Muscle of back (tissue), 13 donors: ENCODE data around the gene LRGUK. TPM values are rescaled to one million over a fixed set of nuclear protein-coding genes. Genes with fewer than 3 reads are reported as not detected.
"Not testable (repeated sequence)": the region's sequence is repeated elsewhere in the genome, so short reads cannot be mapped to it uniquely, and the experiment has no call there.

Experiments
- DNase-seq, 3 donors: peaks; one replicate each; pipeline versions ENCODE4 v3.0.0 to v3.0.0-alpha.2; 2013
- long read RNA-seq, 9 donors: transcript quantifications; one replicate each; lab custom pipeline, GENCODE V29; 2026
- polyA plus RNA-seq, 10 donors: library from polyadenylated mRNA; unstranded; fragments of 120-200 nt; gene quantifications; one replicate each; pipeline ENCODE4 v1.2.1, GENCODE V29; 2013; ENCODE audit not compliant: insufficient read length in 10 of 10

Gene LRGUK
- 1 to 10 TPM in 2 of 10 donors, under 1 TPM in 8; 0.31 to 1.2 (median 0.70) TPM for polyA plus RNA-seq
- long read RNA-seq, donor 1, partial matches to known transcripts = 0 of 1 reads
- long read RNA-seq, donor 1, other reads (novel, unspliced or antisense) = 0 of 1 reads
- long read RNA-seq, donor 2 = 0 reads
- long read RNA-seq, donor 3 = 0 reads
- long read RNA-seq, donor 4 = 0 reads
- long read RNA-seq, donor 5 = 0 reads
- long read RNA-seq, donor 6 = 0 reads
- long read RNA-seq, donor 7 = 0 reads
- long read RNA-seq, donor 8 = 0 reads
- long read RNA-seq, donor 9 = 0 reads

- peak; percentile 76 to 94 (median 87) for DNase-seq
These were observed at the start of gene LRGUK for GRCh38 chr7:134126966-134127848. Gene LRGUK, plus strand, starts transcription at chr7:134127340. Its CDS starts 28 bp downstream, at chr7:134127368.

GRCh38 chr7:134077560-134077959 is 49.6 kb upstream of the LRGUK start:
- DNase-seq = not testable (repeated sequence)

GRCh38 chr7:134078991-134079390 is 48.1 kb upstream of the LRGUK start:
- no peak for DNase-seq

- no peak for DNase-seq
These were observed 45.4 kb upstream of the LRGUK start for GRCh38 chr7:134081695-134082094.

GRCh38 chr7:134083766-134084487 is 43.2 kb upstream of the LRGUK start:
- DNase-seq = no peak

- no peak for DNase-seq
These were observed 42.5 kb upstream of the LRGUK start for GRCh38 chr7:134084488-134085144.

GRCh38 chr7:134085311-134085710 is 41.8 kb upstream of the LRGUK start:
- DNase-seq = no peak

GRCh38 chr7:134086998-134087735 is 40.0 kb upstream of the LRGUK start:
- no peak for DNase-seq

- DNase-seq = no peak
These were observed 38.9 kb upstream of the LRGUK start for GRCh38 chr7:134088199-134088598.

- no peak for DNase-seq
These were observed 37.7 kb upstream of the LRGUK start for GRCh38 chr7:134089446-134089845.

- DNase-seq = no peak
These were observed 29.1 kb upstream of the LRGUK start for GRCh38 chr7:134098072-134098471.

GRCh38 chr7:134101716-134102115 is 25.4 kb upstream of the LRGUK start:
- DNase-seq = no peak

- no peak for DNase-seq
These were observed 23.0 kb upstream of the LRGUK start for GRCh38 chr7:134104166-134104565.

GRCh38 chr7:134105841-134106240 is 21.3 kb upstream of the LRGUK start:
- DNase-seq = no peak

- no peak for DNase-seq
These were observed 18.3 kb upstream of the LRGUK start for GRCh38 chr7:134108802-134109201.

- no peak for DNase-seq
These were observed 13.5 kb upstream of the LRGUK start for GRCh38 chr7:134113655-134114054.

GRCh38 chr7:134114992-134115391 is 12.1 kb upstream of the LRGUK start:
- no peak for DNase-seq

- DNase-seq = no peak
These were observed 6.7 kb upstream of the LRGUK start for GRCh38 chr7:134120405-134120804.

- DNase-seq = no peak
These were observed 5.5 kb upstream of the LRGUK start for GRCh38 chr7:134121632-134122139.

- DNase-seq = no peak
These were observed 4.2 kb upstream of the LRGUK start for GRCh38 chr7:134122980-134123379.

- DNase-seq = no peak
These were observed 994 bp upstream of the LRGUK start for GRCh38 chr7:134126146-134126545.
